Measurements from ENCODE around the gene ARSI. TPM values are rescaled to one million over a fixed set of nuclear protein-coding genes. Genes with fewer than 3 reads are reported as not detected.
"Not testable (repeated sequence)": the region's sequence is repeated elsewhere in the genome, so short reads cannot be mapped to it uniquely, and the experiment has no call there.

ARSI gene
- total RNA-seq, 1 donor from 2014 or later: not detected

GRCh38 chr5:150253416-150254208 lies 49.1 kb downstream of the ARSI start:
- H3K27ac Mint-ChIP-seq (ENCODE audit: unreplicated experiment): no peak overlapping the region
- TF ChIP-seq CTCF (IDR thresholded peaks at IDR 0.05; ENCODE audit: partially characterized antibody, unreplicated experiment): no peak
- peaks cover 23% of the 10 kb centered on the region for H3K4me1 Mint-ChIP-seq (ENCODE audit: low read depth, unreplicated experiment)
- peaks cover 5% of the 10 kb centered on the region for H3K9me3 Mint-ChIP-seq (ENCODE audit: unreplicated experiment)
- H3K4me3 Mint-ChIP-seq (ENCODE audit: unreplicated experiment): no peak overlapping the region
- DNase-seq: no peak
- no peaks in the 10 kb centered on the region for H3K36me3 Mint-ChIP-seq (ENCODE audit: unreplicated experiment)
- peaks cover 5% of the 10 kb centered on the region for H3K27me3 Mint-ChIP-seq (ENCODE audit: unreplicated experiment)

GRCh38 chr5:150252489-150252888 lies 50.2 kb downstream of the ARSI start:
- H3K36me3 Mint-ChIP-seq (ENCODE audit: unreplicated experiment): no peaks in the 10 kb centered on the region
- peaks cover 14% of the 10 kb centered on the region for H3K4me1 Mint-ChIP-seq (ENCODE audit: low read depth, unreplicated experiment)
- TF ChIP-seq CTCF (IDR thresholded peaks at IDR 0.05; ENCODE audit: partially characterized antibody, unreplicated experiment): no peak

GRCh38 chr5:150251504-150251903 lies 51.2 kb downstream of the ARSI start:
- H3K4me3 Mint-ChIP-seq (ENCODE audit: unreplicated experiment): no peak overlapping the region
- TF ChIP-seq CTCF (IDR thresholded peaks at IDR 0.05; ENCODE audit: partially characterized antibody, unreplicated experiment): no peak
- peaks cover 4% of the 10 kb centered on the region for H3K9me3 Mint-ChIP-seq (ENCODE audit: unreplicated experiment)
- peaks cover 14% of the 10 kb centered on the region for H3K4me1 Mint-ChIP-seq (ENCODE audit: low read depth, unreplicated experiment)
- no peak for DNase-seq
- H3K27ac Mint-ChIP-seq (ENCODE audit: unreplicated experiment): no peak overlapping the region
- peaks cover 3% of the 10 kb centered on the region for H3K27me3 Mint-ChIP-seq (ENCODE audit: unreplicated experiment)
- H3K36me3 Mint-ChIP-seq (ENCODE audit: unreplicated experiment): no peaks in the 10 kb centered on the region

More at GRCh38 chr5:150252489-150252888, 50.2 kb downstream of the ARSI start:
- Mint-ChIP-seq H3K9me3 (ENCODE audit: unreplicated experiment) (peaks cover 4% of the 10 kb centered on the region), H3K27me3 (ENCODE audit: unreplicated experiment) (peaks cover 5% of the 10 kb centered on the region), H3K27ac (ENCODE audit: unreplicated experiment) (no peak overlapping the region), H3K4me3 (ENCODE audit: unreplicated experiment) (no peak overlapping the region)
- DNase-seq: no peak

GRCh38 chr5:150249744-150250143 lies 53.0 kb downstream of the ARSI start:
- Mint-ChIP-seq H3K4me3 (ENCODE audit: unreplicated experiment) (no peak overlapping the region), H3K4me1 (ENCODE audit: low read depth, unreplicated experiment) (peaks cover 7% of the 10 kb centered on the region), H3K9me3 (ENCODE audit: unreplicated experiment) (peaks cover 5% of the 10 kb centered on the region), H3K27me3 (ENCODE audit: unreplicated experiment) (peaks cover 3% of the 10 kb centered on the region), H3K36me3 (ENCODE audit: unreplicated experiment) (no peaks in the 10 kb centered on the region), H3K27ac (ENCODE audit: unreplicated experiment) (no peak overlapping the region)
- no peak for DNase-seq
- TF ChIP-seq CTCF (IDR thresholded peaks at IDR 0.05; ENCODE audit: partially characterized antibody, unreplicated experiment): no peak

- Mint-ChIP-seq H3K27me3 (ENCODE audit: unreplicated experiment) (peaks cover 4% of the 10 kb centered on the region), H3K9me3 (ENCODE audit: unreplicated experiment) (peaks cover 4% of the 10 kb centered on the region), H3K27ac (ENCODE audit: unreplicated experiment) (no peak overlapping the region), H3K4me1 (ENCODE audit: low read depth, unreplicated experiment) (peaks cover 6% of the 10 kb centered on the region), H3K36me3 (ENCODE audit: unreplicated experiment) (no peaks in the 10 kb centered on the region), H3K4me3 (ENCODE audit: unreplicated experiment) (no peak overlapping the region)
- TF ChIP-seq CTCF (IDR thresholded peaks at IDR 0.05; ENCODE audit: partially characterized antibody, unreplicated experiment): no peak
- DNase-seq: no peak
Observed at GRCh38 chr5:150248946-150249345, 53.8 kb downstream of the ARSI start.

- not testable (repeated sequence) for H3K36me3 Mint-ChIP-seq (ENCODE audit: unreplicated experiment); H3K4me3 Mint-ChIP-seq (ENCODE audit: unreplicated experiment); H3K27ac Mint-ChIP-seq (ENCODE audit: unreplicated experiment); DNase-seq; H3K9me3 Mint-ChIP-seq (ENCODE audit: unreplicated experiment); H3K27me3 Mint-ChIP-seq (ENCODE audit: unreplicated experiment); H3K4me1 Mint-ChIP-seq (ENCODE audit: low read depth, unreplicated experiment)
Observed at GRCh38 chr5:150248493-150248892, 54.2 kb downstream of the ARSI start.
